NCI-H2171 treated with DMSO at 0.1 percent for 48 hours (cell line): ENCODE results near the gene TRMT112.

Source experiments
- DNase-seq: peaks from one replicate; lab custom pipeline; 2025; lab: John Stamatoyannopoulos, UW

TRMT112 gene

GRCh38 chr11:64317325-64317960 is at the start of gene TRMT112:
Gene TRMT112 (minus strand): TSS chr11:64317559. CDS start chr11:64317526, 33 bp downstream.
- peak; percentile 99 for DNase-seq

DNA sequence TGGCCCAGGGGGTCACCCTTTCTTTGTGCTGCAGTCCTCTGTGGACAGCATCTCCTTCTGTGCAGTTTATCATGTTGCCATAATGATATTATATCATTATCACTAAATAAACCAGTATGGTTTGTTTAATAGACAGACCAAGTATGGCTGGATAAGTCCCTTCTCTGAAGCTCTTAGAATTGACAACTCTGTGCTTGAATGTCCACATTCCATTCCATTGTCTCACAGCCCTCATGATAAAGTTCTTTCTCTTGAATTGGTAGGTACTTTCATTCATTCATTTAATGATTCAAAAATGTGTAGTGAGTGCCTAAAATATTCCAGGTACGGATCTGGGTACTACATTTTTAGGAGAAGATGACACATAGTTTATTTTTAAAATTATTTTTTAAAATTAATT is 49.4 kb upstream of the TRMT112 start:
- DNase-seq = no peak

DNA sequence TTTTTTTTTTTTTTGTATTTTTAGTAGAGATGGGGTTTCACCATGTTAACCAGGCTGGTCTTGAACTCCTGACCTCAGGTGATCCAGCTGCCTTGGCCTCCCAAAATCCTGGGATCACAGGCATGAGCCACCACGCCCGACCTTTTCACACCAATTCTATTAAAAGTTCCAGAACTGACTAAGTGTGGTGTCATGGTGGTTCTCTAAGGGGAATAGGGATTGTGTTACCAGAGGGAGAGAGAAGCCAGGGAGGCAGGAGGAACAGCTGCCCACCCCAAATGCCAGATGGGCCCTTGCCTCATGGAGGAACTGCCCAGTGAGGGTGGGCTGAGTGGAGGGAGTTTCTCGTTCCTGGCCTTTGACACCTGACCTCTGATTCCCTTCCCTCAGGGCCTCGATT is 47.6 kb upstream of the TRMT112 start:
- DNase-seq = peak; percentile 18

GRCh38 chr11:64364435-64364834 is 47.1 kb upstream of the TRMT112 start:
- DNase-seq = no peak

GRCh38 chr11:64362339-64362738 is 45.0 kb upstream of the TRMT112 start:
- no peak for DNase-seq

DNA sequence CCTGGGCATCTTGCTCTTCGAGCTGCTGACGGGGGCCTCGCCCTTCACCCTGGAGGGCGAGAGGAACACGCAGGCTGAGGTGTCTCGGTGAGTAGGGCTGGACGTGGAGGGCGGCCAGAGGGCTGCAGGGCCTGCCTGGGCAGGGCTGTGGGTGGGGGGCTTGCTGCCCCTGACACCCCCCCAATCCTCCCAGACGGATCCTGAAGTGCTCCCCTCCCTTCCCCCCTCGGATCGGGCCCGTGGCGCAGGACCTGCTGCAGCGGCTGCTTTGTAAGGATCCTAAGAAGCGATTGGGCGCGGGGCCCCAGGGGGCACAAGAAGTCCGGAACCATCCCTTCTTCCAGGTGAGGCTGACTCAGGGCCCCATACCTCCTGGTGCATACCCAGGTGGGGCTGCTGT is 44.3 kb upstream of the TRMT112 start:
- no peak for DNase-seq

- no peak for DNase-seq
Measured at GRCh38 chr11:64360448-64360921, 43.1 kb upstream of the TRMT112 start.

GRCh38 chr11:64359712-64360445 is 42.5 kb upstream of the TRMT112 start:
- DNase-seq = peak; percentile 44

DNA sequence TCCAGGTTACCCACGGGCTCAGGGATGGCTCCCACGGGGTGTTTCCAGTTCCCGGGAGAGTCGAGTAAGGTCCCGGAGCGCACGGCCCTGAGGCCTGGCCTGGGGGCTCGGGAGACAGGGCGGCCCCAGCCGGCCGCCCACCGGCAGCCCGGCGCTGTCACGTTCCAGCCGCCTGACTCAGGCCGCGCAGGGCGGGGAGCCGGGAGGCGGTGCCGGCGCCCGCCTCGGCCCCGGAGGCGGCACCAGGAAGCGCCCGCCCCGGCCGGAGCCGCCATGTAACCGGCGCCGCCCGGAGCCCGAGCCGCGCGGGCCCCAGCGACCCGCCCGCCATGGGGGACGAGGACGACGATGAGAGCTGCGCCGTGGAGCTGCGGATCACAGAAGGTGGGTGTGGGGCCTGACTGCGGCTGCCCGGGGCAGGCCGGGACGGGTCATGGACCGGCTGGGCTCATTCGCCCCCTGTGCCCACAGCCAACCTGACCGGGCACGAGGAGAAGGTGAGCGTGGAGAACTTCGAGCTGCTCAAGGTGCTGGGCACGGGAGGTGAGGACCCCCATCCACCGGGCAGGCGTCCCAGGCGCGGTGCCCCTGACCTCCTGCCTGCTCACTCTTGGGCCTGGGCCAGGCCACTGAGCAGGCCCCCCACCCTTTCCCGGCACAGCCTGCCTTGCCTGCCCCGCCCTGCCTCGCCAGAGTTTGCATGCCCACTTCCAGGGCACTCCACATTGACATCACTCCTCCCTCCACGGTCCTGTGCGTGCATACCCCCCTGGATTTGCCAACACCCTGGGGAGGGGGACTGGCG is 41.8 kb upstream of the TRMT112 start, which contains the start of gene RPS6KA4:
Gene RPS6KA4 (plus strand): TSS at position 256 of the 805 bp plus-strand sequence. CDS start 74 bp downstream, at position 330.
- peak; percentile 30 for DNase-seq

GRCh38 chr11:64358536-64358906 is 41.2 kb upstream of the TRMT112 start:
- DNase-seq = no peak

DNA sequence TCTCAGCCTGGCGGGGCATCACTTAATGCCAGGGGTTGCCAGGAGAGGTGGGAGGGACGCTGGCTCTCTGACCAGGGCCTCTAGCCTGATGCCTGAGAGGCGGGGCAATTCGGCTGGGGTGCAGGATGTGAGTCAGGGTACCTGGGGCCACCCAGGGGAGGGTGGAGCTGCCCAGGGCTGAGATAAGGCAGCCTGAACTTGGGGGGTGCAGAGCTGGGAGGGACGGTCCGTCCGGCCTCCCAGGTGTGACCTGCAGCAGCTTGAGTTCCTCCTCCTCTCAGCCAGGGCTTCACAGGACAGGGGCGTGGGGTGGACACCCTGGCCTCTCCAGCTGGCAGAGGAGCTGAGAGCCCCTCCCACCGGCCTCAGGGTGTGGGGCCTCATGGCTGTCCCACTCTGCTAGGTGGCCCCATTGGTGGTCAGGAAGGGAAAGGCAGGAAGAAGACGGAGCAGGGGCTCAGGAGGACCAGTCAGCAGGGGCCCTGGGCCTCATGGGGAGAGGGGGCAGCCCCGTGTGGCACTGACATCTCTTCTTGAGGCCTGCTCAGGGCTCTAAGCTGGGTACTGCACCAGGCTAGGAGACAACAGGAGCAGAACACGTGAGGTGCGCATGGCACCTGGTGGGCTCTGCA is 40.7 kb upstream of the TRMT112 start:
- no peak for DNase-seq

DNA sequence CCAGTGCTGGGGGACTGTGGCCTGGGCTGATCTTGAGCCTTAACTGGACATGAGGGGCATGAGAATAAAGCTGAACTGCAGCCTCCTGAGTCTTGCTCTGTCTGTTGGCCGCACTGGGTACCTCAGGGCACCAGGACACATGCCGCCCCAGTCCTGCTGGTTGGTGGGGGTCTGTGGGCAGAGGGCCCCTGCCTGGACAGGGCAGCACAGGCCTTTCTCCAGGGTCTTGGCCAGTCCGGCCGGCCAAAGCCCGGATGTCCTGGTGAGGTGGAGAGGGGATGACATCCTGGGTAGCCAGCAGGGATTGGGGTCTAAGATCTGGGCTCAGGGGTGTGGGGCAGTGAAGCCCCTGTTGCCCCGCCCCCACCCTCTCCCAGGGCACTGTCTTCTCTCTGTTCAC is 40.1 kb upstream of the TRMT112 start:
- DNase-seq = no peak

DNA sequence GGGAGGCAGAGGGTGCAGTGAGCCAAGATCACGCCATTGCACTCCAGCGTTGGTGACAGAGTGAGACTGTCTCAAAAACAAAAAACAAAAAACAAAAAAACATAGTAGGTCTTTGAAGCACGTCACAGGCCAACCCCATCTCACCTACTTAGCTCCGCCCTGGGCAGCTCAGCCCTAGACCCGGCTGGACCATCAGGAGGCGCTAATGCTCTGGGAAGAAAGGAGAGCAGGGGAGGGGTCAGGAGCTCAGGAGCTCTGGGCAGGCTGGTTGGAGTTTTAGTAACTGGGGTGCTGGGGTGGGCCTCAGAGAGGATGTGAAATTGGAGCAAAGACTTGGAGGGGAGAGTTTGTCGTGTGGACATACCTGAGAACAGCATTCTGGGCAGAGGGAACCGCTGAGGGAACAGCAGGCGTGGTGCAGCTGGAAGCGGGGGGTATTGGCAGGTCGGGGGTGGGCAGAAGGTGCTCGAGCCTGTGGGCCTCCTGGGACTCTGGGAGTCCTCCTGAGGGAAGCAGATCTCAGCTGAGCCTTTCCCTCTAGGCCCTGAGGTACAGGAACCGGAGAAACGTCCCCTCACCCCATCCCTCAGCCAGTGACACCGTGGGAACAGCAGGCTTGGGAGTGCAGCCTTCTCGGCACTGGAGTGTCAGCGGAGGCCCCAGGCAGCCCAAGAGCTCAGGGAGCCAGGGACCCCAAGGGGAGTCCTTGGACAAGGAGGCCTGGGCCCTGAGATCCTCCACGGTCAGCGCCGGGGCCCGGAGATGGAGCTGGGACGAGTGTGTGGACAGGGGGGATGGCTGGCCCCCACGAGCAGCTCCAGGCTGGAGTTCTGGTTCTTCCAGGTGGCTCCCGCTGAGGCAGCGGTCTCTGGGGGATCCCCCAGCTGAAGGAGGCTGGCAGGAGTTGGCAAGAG is 39.4 kb upstream of the TRMT112 start:
- DNase-seq = peak; percentile 66

- DNase-seq = peak; percentile 85
Measured at GRCh38 chr11:64355078-64355940, 38.0 kb upstream of the TRMT112 start.

DNA sequence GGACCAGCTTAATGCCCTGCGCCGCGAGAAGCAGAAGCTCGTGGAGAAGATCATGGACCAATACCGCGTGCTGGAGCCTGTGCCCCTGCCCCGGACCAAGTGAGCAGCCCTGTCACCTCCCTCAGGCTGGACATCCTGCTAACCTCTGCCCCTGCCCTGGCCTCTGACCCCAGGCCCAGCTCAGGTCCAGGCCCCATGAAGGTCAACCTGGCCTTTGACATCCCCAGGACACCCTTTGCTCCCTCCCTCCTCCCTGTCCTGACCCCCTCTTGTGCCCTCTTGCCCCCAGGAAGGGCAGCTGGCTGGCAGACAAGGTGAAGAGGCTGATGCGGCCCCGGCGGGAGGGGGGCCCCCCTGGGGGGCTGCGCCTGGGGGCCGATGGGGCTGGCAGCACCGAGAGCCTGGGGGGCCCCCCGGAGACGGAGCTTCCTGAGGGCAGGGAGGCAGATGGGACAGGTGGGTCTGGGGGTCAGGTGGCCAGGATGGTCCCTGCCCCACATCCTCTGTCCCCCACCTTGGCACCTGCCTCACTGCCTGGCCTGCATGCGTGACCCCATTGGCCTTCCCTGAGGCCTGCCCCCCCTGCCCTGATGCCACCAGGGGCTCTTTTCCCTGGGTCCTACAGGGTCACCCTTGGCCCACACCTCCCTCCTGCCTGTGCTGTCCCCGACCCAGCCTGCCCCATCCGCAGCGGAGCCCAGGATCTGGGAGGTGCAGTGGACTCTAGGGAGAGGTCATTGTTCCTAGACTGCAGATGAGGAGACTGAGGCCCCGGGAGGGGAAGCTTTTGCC is 36.6 kb upstream of the TRMT112 start:
- DNase-seq = no peak

- no peak for DNase-seq
Measured at GRCh38 chr11:64352995-64353714, 35.8 kb upstream of the TRMT112 start.

DNA sequence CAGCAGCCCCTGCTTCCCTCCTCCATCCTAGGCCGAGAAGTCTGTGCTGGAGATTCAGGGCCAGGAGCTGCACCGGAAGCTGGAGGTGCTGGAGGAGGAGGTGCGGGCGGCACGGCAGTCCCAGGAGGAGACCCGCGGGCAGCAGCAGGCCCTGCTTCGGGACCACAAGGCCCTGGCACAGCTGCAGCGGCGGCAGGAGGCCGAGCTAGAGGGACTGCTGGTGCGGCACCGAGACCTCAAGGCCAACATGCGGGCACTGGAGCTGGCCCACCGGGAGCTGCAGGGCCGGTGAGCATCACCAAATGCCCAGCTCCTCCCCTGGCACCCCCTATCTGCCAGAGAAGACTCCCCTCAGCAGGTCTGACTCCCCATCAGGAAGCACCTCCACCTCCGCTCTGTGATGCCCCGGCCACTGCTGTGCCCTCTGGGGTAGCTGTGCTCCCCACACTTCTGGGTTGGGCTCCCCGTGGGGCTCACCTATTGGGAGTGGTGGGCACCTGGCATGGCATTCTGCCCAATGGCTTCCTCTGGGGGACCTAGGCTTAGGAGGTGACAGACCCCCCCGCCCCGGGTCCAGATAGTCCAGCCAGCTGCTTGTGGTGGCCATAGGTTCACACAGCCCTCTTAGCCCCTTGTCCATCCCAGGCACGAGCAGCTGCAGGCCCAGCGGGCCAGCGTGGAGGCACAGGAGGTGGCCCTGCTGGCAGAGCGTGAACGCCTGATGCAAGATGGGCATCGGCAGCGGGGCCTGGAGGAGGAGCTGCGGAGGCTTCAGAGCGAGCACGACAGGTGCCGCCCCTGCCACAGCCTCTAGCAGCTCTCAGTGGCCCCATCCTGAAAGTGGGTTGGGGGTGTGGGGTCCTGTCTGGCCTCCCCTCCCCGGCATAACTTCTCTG is 35.0 kb upstream of the TRMT112 start:
- DNase-seq = no peak
